HepG2 (cell line): ENCODE results near the gene CLCN2. TPM values are rescaled to one million over a fixed set of nuclear protein-coding genes. Genes with fewer than 3 reads are reported as not detected.

Source experiments
- ATAD3A ChIP-seq: sonication (generic); formaldehyde crosslinking; IDR thresholded peaks from 2 replicates; pipeline ENCODE4 v1.4.0; 2020; ENCODE audit warnings: missing genetic modification reagents
- CEBPG ChIP-seq: IDR thresholded peaks from 2 replicates; pipeline ENCODE4 v1.6.1; 2016
- CHD2 ChIP-seq: IDR thresholded peaks from 2 replicates; pipeline ENCODE4 v1.6.1; 2011; ENCODE audit warnings: low read depth, low read length, improper control_type of control experiment
- FOXA1 ChIP-seq, 2 experiments: fragments of 450-650 bp in 1 of 2; sonication (generic) in 1 of 2; formaldehyde crosslinking in 1 of 2; IDR thresholded peaks; 2 replicates each; pipeline versions ENCODE4 v1.4.0 to v1.6.1; 2016 to 2020; ENCODE audit warnings: missing genetic modification reagents in 1 of 2
- KLF9 ChIP-seq: IDR thresholded peaks from 2 replicates; pipeline ENCODE4 v1.6.1; 2016; ENCODE audit warnings: low read depth
- RAD21 ChIP-seq: fragments of 450-650 bp; formaldehyde crosslinking; IDR thresholded peaks from 2 replicates; pipeline ENCODE4 v1.5.0; 2020; ENCODE audit warnings: mild to moderate bottlenecking
- SETDB1 ChIP-seq: sonication (generic); formaldehyde crosslinking; IDR thresholded peaks from 2 replicates; pipeline ENCODE4 v1.5.1; 2020; ENCODE audit warnings: missing genetic modification reagents, mild to moderate bottlenecking, borderline replicate concordance
- SMAD9 ChIP-seq: sonication (generic); formaldehyde crosslinking; IDR thresholded peaks from 2 replicates; pipeline ENCODE4 v1.5.1; 2020; ENCODE audit warnings: mild to moderate bottlenecking, missing genetic modification reagents
- SSRP1 ChIP-seq: IDR thresholded peaks from 2 replicates; pipeline ENCODE4 v1.6.1; 2016; ENCODE audit warnings: control low read depth
- TBX3 ChIP-seq: fragments of 450-650 bp; IDR thresholded peaks from 2 replicates; pipeline ENCODE4 v1.6.1; 2017; ENCODE audit warnings: antibody characterized with exemption, mild to moderate bottlenecking, inconsistent platforms, borderline replicate concordance
- THYN1 ChIP-seq: sonication (generic); formaldehyde crosslinking; IDR thresholded peaks from 2 replicates; pipeline ENCODE4 v1.8.1; 2023; ENCODE audit warnings: low read depth, mild to moderate bottlenecking, moderate library complexity, missing genetic modification reagents, borderline replicate concordance
- TMF1 ChIP-seq: sonication (generic); formaldehyde crosslinking; IDR thresholded peaks from 2 replicates; pipeline ENCODE4 v1.8.1; 2022; ENCODE audit warnings: low read depth, missing genetic modification reagents
- ZC3H13 ChIP-seq: sonication (generic); formaldehyde crosslinking; IDR thresholded peaks from 2 replicates; pipeline ENCODE4 v1.8.1; 2023; ENCODE audit warnings: mild to moderate bottlenecking, missing genetic modification reagents, moderate library complexity
- ZFP41 ChIP-seq: sonication (generic); formaldehyde crosslinking; IDR thresholded peaks from 2 replicates; pipeline ENCODE4 v1.4.0; 2020; ENCODE audit warnings: mild to moderate bottlenecking, missing genetic modification reagents, borderline replicate concordance
- ZNF781 ChIP-seq: sonication (generic); formaldehyde crosslinking; IDR thresholded peaks from 2 replicates; pipeline ENCODE4 v1.5.1; 2020; ENCODE audit warnings: borderline replicate concordance, mild to moderate bottlenecking, missing genetic modification reagents; ENCODE audit errors: not compliant biosample characterization
- ZSCAN21 ChIP-seq: sonication (generic); formaldehyde crosslinking; IDR thresholded peaks from 2 replicates; pipeline ENCODE4 v1.8.0; 2022; ENCODE audit warnings: mild to moderate bottlenecking, missing genetic modification reagents, moderate library complexity, borderline replicate concordance
- polyA plus RNA-seq, 8 experiments: library from polyadenylated mRNA; depleted of rRNA in 3 of 8; stranded (reverse) in 7 of 8; unstranded in 1 of 8; fragments of >200 nt; fragmentation: Illumina TruSeq in 4 of 8; extraction: Trizol in 4 of 8; gene quantifications; 2 replicates each; pipeline versions ENCODE4 v1.2.1 to v1.2.3, GENCODE V29; 2011 to 2016; ENCODE audit warnings: low read depth in 4 of 8, missing spikeins in 1 of 8, mixed read lengths in 1 of 8; ENCODE audit not compliant: insufficient read depth in 1 of 8
- total RNA-seq, 5 experiments: library from RNA; depleted of rRNA; stranded (reverse); fragments of >200 nt; fragmentation: Illumina TruSeq; extraction: Trizol; gene quantifications; 2 replicates each; pipeline ENCODE4 v1.2.3, GENCODE V29; 2016; ENCODE audit warnings: low read depth in 1 of 5
- TF ChIP-seq, protein P1 (sequence below): sonication (generic); formaldehyde crosslinking; IDR thresholded peaks from 2 replicates; pipeline ENCODE4; 2020; ENCODE audit warnings: missing genetic modification reagents, mild to moderate bottlenecking, borderline replicate concordance
- TF ChIP-seq, protein P2 (sequence below): sonication (generic); formaldehyde crosslinking; IDR thresholded peaks from 2 replicates; pipeline ENCODE4 v1.4.0; 2020; ENCODE audit warnings: missing genetic modification reagents
- TF ChIP-seq, protein P3 (sequence below): sonication (generic); formaldehyde crosslinking; IDR thresholded peaks from 2 replicates; pipeline ENCODE4 v1.4.0; 2020; ENCODE audit warnings: missing genetic modification reagents
- TF ChIP-seq, protein P4 (sequence below): IDR thresholded peaks from 2 replicates; pipeline ENCODE4 v1.6.1; 2012; ENCODE audit warnings: low read depth, low read length, improper control_type of control experiment
- TF ChIP-seq, protein P5 (sequence below): sonication (generic); formaldehyde crosslinking; IDR thresholded peaks from 2 replicates; pipeline ENCODE4 v1.5.1; 2020; ENCODE audit warnings: mild to moderate bottlenecking, moderate library complexity, missing genetic modification reagents

Gene CLCN2
- total and polyA plus RNA-seq, 2 of the 13 experiments (the other 11 are each of a cell fraction or from before 2014, with no cell fraction given): 11.4 to 13.5 TPM

DNA sequence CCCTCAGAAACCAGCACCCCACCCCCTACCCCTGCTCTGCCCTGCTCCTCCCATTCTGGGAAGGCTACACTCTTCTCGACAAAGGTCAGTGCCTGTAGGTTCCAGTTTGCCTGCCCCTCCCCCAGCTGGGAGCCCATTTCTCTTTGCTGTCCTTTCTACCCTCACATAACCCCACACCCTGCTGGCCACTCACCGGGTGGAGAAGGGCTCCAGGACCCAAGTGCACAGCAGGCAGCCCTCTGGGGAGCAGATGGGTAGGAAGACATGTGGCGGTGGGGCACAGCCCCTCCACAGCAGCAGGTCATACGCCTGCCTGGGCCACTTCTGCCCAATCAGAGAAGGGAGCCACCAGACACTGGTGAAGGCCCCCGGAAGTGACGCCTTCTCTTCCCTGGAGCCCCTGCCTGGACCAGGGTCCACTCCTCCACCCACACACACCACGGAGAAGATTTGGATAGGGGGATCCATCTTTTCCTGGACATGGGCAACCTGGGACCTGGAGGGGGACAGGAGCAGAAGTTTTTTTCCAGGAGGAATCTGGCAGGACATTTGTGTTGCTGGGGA, 16.6 kb upstream of the CLCN2 start, which contains the start of gene THPO (continued):
- TF ChIP-seq, protein P1, sequence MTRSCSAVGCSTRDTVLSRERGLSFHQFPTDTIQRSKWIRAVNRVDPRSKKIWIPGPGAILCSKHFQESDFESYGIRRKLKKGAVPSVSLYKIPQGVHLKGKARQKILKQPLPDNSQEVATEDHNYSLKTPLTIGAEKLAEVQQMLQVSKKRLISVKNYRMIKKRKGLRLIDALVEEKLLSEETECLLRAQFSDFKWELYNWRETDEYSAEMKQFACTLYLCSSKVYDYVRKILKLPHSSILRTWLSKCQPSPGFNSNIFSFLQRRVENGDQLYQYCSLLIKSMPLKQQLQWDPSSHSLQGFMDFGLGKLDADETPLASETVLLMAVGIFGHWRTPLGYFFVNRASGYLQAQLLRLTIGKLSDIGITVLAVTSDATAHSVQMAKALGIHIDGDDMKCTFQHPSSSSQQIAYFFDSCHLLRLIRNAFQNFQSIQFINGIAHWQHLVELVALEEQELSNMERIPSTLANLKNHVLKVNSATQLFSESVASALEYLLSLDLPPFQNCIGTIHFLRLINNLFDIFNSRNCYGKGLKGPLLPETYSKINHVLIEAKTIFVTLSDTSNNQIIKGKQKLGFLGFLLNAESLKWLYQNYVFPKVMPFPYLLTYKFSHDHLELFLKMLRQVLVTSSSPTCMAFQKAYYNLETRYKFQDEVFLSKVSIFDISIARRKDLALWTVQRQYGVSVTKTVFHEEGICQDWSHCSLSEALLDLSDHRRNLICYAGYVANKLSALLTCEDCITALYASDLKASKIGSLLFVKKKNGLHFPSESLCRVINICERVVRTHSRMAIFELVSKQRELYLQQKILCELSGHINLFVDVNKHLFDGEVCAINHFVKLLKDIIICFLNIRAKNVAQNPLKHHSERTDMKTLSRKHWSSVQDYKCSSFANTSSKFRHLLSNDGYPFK: peak; percentile 70; the same call in 1 of the 2 replicates
- TF ChIP-seq FOXA1 (IDR thresholded peaks at IDR 0.05): no peak
- no peak for TF ChIP-seq FOXA1 (CRISPR knock-in tag; IDR thresholded peaks at IDR 0.05)
- TF ChIP-seq RAD21 (CRISPR knock-in tag): no peak
- no peak for TF ChIP-seq KLF9 (CRISPR knock-in tag)
- TF ChIP-seq SETDB1 (CRISPR knock-in tag): no peak
- no peak for TF ChIP-seq ZNF781 (CRISPR knock-in tag)
- peak; percentile 65; the same call in 1 of the 2 replicates for TF ChIP-seq ZSCAN21 (CRISPR knock-in tag)
- no peak for TF ChIP-seq SMAD9 (CRISPR knock-in tag)
- TF ChIP-seq ATAD3A (CRISPR knock-in tag): no peak
- no peak for TF ChIP-seq TBX3
- no peak for TF ChIP-seq ZFP41 (CRISPR knock-in tag)
- no peak; the same call in 1 of the 2 replicates for TF ChIP-seq CHD2
- TF ChIP-seq, protein P2, sequence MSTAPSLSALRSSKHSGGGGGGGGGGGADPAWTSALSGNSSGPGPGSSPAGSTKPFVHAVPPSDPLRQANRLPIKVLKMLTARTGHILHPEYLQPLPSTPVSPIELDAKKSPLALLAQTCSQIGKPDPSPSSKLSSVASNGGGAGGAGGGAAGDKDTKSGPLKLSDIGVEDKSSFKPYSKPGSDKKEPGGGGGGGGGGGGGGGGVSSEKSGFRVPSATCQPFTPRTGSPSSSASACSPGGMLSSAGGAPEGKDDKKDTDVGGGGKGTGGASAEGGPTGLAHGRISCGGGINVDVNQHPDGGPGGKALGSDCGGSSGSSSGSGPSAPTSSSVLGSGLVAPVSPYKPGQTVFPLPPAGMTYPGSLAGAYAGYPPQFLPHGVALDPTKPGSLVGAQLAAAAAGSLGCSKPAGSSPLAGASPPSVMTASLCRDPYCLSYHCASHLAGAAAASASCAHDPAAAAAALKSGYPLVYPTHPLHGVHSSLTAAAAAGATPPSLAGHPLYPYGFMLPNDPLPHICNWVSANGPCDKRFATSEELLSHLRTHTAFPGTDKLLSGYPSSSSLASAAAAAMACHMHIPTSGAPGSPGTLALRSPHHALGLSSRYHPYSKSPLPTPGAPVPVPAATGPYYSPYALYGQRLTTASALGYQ (CRISPR knock-in tag): 0 out of 2 replicates have a peak, but pooled peaks have one; percentile 39
- TF ChIP-seq, protein P3, sequence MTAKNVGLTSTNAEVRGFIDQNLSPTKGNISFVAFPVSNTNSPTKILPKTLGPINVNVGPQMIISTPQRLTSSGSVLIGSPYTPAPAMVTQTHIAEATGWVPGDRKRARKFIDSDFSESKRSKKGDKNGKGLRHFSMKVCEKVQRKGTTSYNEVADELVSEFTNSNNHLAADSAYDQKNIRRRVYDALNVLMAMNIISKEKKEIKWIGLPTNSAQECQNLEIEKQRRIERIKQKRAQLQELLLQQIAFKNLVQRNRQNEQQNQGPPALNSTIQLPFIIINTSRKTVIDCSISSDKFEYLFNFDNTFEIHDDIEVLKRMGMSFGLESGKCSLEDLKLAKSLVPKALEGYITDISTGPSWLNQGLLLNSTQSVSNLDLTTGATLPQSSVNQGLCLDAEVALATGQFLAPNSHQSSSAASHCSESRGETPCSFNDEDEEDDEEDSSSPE (CRISPR knock-in tag): peak; percentile 2; the same call in 1 of the 2 replicates
- TF ChIP-seq, protein P4, sequence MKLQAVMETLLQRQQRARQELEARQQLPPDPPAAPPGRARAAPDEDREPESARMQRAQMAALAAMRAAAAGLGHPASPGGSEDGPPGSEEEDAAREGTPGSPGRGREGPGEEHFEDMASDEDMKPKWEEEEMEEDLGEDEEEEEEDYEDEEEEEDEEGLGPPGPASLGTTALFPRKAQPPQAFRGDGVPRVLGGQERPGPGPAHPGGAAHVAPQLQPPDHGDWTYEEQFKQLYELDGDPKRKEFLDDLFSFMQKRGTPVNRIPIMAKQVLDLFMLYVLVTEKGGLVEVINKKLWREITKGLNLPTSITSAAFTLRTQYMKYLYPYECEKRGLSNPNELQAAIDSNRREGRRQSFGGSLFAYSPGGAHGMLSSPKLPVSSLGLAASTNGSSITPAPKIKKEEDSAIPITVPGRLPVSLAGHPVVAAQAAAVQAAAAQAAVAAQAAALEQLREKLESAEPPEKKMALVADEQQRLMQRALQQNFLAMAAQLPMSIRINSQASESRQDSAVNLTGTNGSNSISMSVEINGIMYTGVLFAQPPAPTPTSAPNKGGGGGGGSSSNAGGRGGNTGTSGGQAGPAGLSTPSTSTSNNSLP: no peak
- TF ChIP-seq ZC3H13: 0 out of 2 replicates have a peak, but pooled peaks have one; percentile 49
- TF ChIP-seq SSRP1 (CRISPR knock-in tag): no peak
- no peak for TF ChIP-seq THYN1
- 0 out of 2 replicates have a peak, but pooled peaks have one; percentile 6 for TF ChIP-seq CEBPG (CRISPR knock-in tag)
- TF ChIP-seq, protein P5, sequence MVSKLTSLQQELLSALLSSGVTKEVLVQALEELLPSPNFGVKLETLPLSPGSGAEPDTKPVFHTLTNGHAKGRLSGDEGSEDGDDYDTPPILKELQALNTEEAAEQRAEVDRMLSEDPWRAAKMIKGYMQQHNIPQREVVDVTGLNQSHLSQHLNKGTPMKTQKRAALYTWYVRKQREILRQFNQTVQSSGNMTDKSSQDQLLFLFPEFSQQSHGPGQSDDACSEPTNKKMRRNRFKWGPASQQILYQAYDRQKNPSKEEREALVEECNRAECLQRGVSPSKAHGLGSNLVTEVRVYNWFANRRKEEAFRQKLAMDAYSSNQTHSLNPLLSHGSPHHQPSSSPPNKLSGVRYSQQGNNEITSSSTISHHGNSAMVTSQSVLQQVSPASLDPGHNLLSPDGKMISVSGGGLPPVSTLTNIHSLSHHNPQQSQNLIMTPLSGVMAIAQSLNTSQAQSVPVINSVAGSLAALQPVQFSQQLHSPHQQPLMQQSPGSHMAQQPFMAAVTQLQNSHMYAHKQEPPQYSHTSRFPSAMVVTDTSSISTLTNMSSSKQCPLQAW (CRISPR knock-in tag): peak; percentile 90
- no peak for TF ChIP-seq TMF1 (CRISPR knock-in tag)
